NCI-H187 (cell line): ENCODE data around the gene ADNP2.
"Not testable (repeated sequence)": the region's sequence is repeated elsewhere in the genome, so short reads cannot be mapped to it uniquely, and the experiment has no call there.

ENCODE experiments used
- DNase-seq, 2 experiments: peaks; one replicate each; lab custom pipeline; 2025; lab: John Stamatoyannopoulos, UW

Gene ADNP2

GRCh38 chr18:80147418-80148325 is 38.6 kb downstream of the ADNP2 start:
- peak; percentile 64 to 68 for DNase-seq

GRCh38 chr18:80148326-80149199 is 39.5 kb downstream of the ADNP2 start:
- DNase-seq = no peak

- DNase-seq = no peak
Measured at GRCh38 chr18:80149667-80150066, 40.6 kb downstream of the ADNP2 start.

- DNase-seq = no peak
Measured at GRCh38 chr18:80154293-80154692, 45.2 kb downstream of the ADNP2 start.

- DNase-seq = peak in 1 of 2 experiments; percentile 56
Measured at GRCh38 chr18:80157708-80158343, 48.8 kb downstream of the ADNP2 start.

DNA sequence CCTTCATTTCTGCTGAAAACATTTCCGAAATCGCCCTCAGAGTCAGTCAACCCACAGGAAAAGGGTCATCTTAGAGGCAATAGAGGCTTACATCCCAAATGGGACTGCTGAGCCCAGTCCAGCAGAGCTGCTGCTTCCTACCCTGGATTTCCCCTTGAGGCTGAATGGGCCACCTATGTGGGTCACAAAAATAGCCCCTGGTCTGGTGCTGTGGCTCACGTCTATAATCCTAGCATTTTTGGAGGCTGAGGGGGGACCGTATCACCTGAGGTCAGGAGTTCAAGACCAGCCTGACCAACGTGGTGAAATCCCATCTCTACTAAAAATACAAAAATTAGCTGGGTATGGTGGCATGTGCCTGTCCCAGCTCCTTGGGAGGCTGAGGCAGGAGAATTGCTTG is 49.3 kb downstream of the ADNP2 start:
- no peak for DNase-seq

- no peak for DNase-seq
Measured at GRCh38 chr18:80159713-80160636, 50.9 kb downstream of the ADNP2 start.

GRCh38 chr18:80161781-80162417 is 52.8 kb downstream of the ADNP2 start:
- no peak for DNase-seq

DNA sequence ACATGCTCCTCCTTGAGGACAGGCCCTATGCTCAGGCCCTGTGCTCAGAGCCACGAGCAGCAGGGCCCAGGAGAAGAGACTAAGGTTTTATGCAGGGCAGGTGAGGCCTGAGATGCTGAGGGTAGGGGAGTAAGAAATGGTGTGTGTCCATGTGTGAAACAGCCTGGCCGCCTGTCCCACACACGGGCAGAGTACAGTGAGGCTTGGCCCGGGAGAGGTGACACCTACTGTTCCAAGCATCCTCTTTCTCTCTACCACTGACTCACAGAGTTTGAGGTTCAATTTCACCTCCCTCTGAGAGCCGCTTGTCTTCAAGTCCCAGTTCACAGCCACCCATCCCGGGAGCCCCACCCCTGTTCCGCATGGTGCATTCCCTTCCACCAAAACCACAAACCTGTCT is 54.1 kb downstream of the ADNP2 start:
- no peak for DNase-seq

DNA sequence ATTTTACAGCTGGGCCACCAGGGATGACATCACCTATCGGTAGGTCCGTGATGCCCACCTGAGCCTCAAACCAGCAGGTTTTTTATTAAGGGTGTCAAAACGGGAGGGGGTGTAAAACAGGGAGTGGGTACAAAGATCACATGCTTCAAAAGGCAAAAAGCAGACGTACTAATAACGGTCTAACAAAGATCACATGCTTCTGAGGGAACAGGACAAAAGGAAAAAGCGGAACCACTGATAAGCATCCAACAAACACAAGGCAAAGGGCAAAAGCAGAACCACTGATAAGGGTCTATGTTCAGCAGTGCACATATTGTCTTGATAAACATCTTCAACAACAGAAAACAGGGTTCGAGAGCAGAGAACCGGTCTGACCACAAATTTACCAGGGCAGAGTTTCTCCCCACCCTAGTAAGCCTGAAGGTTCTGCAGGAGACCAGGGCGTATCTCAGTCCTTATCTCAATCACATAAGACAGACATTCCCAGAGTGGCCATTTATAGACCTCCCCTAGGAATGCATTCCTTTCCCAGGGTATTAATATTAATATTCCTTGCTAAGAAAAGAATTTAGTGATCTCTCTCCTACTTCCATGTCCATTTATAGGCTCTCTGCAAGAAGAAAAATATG is 55.8 kb downstream of the ADNP2 start:
- not testable (repeated sequence) for DNase-seq

DNA sequence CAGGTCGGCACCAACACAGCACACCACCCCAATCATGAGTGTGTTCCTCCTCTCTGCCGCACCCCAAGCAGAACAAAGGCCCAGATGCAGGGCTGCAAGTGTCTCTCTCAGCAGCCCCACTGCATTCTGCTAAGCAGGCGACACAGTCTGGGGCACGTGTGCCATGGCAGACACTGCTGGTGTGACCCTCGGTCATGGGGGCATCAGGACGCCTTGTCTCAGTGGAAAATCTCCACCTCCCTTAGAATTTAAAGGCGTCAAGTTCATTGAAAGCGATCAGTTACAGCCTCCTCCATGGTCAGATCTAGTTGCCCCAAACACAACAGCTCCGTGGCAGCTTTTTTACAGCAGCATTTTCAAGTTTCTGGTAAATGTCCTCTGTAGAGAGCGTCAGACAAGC is 57.2 kb downstream of the ADNP2 start:
- no peak for DNase-seq

- DNase-seq = no peak
Measured at GRCh38 chr18:80166725-80167124, 57.7 kb downstream of the ADNP2 start.

GRCh38 chr18:80167331-80167730 is 58.3 kb downstream of the ADNP2 start:
- DNase-seq = no peak

DNA sequence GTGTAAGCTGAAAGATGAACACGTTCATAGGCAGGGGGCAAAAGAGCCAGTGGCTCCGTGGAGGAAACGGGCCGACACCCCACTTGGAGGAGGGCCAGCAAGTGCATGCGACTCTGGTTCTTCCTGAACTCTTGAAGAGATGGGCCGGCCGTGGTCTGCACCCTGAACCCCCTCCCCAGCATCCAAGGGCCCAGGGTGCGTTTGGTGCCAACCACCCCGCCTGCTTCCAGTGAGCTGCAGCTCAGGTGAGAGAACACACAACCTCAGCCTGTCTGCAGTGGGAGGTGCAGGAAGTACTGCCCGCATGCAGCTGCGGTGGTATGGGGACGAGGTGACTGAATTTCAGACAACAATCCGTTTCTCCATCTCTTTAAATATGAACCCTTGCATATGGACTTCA is 58.9 kb downstream of the ADNP2 start:
- no peak for DNase-seq

DNA sequence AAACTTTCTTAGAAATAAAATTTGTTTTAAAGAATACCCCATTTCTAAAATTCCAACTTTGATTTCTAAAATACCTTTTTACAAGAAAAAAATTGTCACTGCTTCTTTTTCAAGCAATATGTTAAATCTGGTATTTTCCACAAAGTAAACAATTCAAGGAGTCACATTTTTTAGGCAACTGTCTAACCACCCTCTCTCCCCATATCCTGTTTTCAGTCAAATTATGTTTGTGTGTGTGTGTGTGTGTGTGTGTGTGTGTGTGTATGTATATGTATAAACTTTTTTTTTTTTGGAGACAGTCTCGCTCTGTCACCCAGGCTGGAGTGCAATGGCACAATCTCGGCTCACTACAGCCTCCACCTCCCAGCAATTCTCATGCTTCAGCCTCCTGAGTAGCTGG is 59.3 kb downstream of the ADNP2 start:
- DNase-seq = no peak

- DNase-seq = no peak
Measured at GRCh38 chr18:80168982-80169381, 59.9 kb downstream of the ADNP2 start.

- no peak for DNase-seq
Measured at GRCh38 chr18:80169607-80170006, 60.5 kb downstream of the ADNP2 start.

GRCh38 chr18:80170395-80171053 is 61.5 kb downstream of the ADNP2 start:
- no peak for DNase-seq

DNA sequence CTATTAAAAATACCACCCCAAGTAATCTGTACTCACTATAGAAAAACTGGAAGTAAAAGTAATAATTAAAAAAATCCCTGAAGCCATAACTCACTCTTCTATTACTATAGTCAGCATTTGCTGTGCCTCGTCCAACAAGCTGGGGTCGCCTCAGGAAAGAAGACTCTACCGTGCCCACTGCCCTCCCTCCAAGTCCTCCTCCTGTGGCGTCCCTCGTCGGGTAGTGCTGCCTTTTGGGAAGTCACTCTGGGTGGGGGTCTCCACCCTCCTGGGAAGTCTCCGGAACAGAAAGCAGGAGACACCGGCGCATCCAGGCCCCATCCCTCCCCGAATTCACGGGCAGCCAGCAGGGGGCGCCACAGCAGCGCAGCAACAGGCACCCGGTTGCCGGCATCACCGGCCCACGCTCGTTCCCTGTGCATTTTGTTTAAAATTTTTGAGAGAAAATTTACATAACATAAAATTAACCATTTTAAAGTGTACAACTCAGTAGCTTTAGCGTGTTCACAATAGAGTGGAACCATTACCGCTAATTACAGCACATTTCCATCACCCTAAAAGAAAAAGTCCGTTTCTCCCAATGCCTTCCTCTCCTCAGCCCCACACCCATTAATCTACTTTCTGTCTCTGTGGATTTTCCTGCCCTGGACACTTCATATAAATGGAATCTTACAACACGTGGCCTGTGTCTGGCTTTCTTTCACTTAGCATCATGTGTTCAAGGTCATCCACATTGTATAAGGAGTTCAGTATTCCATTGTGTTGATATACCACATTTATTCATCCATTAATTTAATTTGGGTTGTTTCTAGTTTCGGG is 62.2 kb downstream of the ADNP2 start:
- DNase-seq = no peak
